Skeletal muscle tissue (tissue), 4 donors: ENCODE measurements around the gene PGAP3. TPM values are rescaled to one million over a fixed set of nuclear protein-coding genes. Genes with fewer than 3 reads are reported as not detected.

Source experiments
- H3K27ac ChIP-seq: one replicate; pipeline ENCODE4 v1.7.0; 2013; ENCODE audit warnings: mild to moderate bottlenecking, low read depth, low read length, inconsistent platforms
- H3K27me3 ChIP-seq, 3 donors: one replicate each; pipeline ENCODE4 v1.7.0; 2013; ENCODE audit warnings: low read length in 3 of 3; ENCODE audit not compliant: control insufficient read depth in 3 of 3, insufficient read depth in 3 of 3
- H3K36me3 ChIP-seq, 3 donors: one replicate each; pipeline ENCODE4 v1.7.0; 2013; ENCODE audit warnings: low read length in 3 of 3; ENCODE audit not compliant: control insufficient read depth in 3 of 3, insufficient read depth in 3 of 3
- H3K4me1 ChIP-seq, 3 donors: one replicate each; pipeline ENCODE4 v1.7.0; 2013; ENCODE audit warnings: low read length in 3 of 3, mild to moderate bottlenecking in 3 of 3; ENCODE audit not compliant: control insufficient read depth in 3 of 3, insufficient read depth in 3 of 3
- H3K4me3 ChIP-seq, 3 donors: one replicate each; pipeline ENCODE4 v1.7.0; 2013; ENCODE audit warnings: low read length in 3 of 3
- H3K9ac ChIP-seq, 3 donors: one replicate each; pipeline ENCODE4 v1.7.0; 2013; ENCODE audit warnings: low read length in 3 of 3, mild to moderate bottlenecking in 3 of 3, moderate library complexity in 2 of 3, low read depth in 1 of 3
- H3K9me3 ChIP-seq, 3 donors: one replicate each; pipeline ENCODE4 v1.7.0; 2013; ENCODE audit warnings: low read length in 3 of 3; ENCODE audit not compliant: control insufficient read depth in 3 of 3
- total RNA-seq: library from RNA; depleted of rRNA; stranded (reverse); fragments of >200 nt; gene quantifications from one replicate; pipeline ENCODE4 v1.2.3, GENCODE V29; 2014
- donor health status: Osteomylitis.

Gene PGAP3
- total RNA-seq: 7.3 TPM

GRCh38 chr17:39687546-39688474, at the start of gene PGAP3:
Gene PGAP3, minus strand, starts transcription at chr17:39688057. Its CDS starts 43 bp downstream, at chr17:39688014.
- Histone ChIP-seq H3K9ac (peak within 1 kb of the TSS; percentile 66 to 87 (median 85)), H3K36me3 (peaks cover 17 to 30% (median 18%) of the 10 kb centered on the region in 3 donors), H3K4me3 (peak within 1 kb of the TSS; percentile 81 to 94 (median 84)), H3K9me3 (no peaks in the 10 kb centered on the region), H3K27me3 (no peaks in the 10 kb centered on the region), H3K27ac (peak within 1 kb of the TSS; percentile 82), H3K4me1 (peaks cover 18 to 20% (median 20%) of the 10 kb centered on the region in 3 donors)

GRCh38 chr17:39737206-39737759, 49.4 kb upstream of the PGAP3 start:
- Histone ChIP-seq H3K27ac (no peak overlapping the region), H3K9ac (peak overlapping the region in 1 of 3 donors; percentile 11), H3K36me3 (no peaks in the 10 kb centered on the region), H3K9me3 (no peaks in the 10 kb centered on the region), H3K27me3 (peaks cover 48 to 56% (median 49%) of the 10 kb centered on the region in 3 donors), H3K4me1 (peaks cover 4 to 13% (median 10%) of the 10 kb centered on the region in 3 donors), H3K4me3 (no peak overlapping the region)

- Histone ChIP-seq H3K27me3 (peaks cover 44 to 51% (median 44%) of the 10 kb centered on the region in 3 donors), H3K36me3 (no peaks in the 10 kb centered on the region), H3K9me3 (no peaks in the 10 kb centered on the region)
These were observed 48.7 kb upstream of the PGAP3 start for GRCh38 chr17:39736319-39737165.

GRCh38 chr17:39735882-39736281, 48.0 kb upstream of the PGAP3 start:
- Histone ChIP-seq H3K9ac (no peak overlapping the region), H3K27me3 (peaks cover 37 to 44% (median 40%) of the 10 kb centered on the region in 3 donors), H3K9me3 (no peaks in the 10 kb centered on the region), H3K4me1 (peaks cover 4 to 13% (median 10%) of the 10 kb centered on the region in 3 donors), H3K36me3 (no peaks in the 10 kb centered on the region), H3K4me3 (no peak overlapping the region), H3K27ac (no peak overlapping the region)

More at GRCh38 chr17:39736319-39737165, 48.7 kb upstream of the PGAP3 start:
- Histone ChIP-seq H3K27ac (no peak overlapping the region), H3K4me1 (peaks cover 4 to 13% (median 10%) of the 10 kb centered on the region in 3 donors), H3K4me3 (no peak overlapping the region), H3K9ac (no peak overlapping the region)

- Histone ChIP-seq H3K9ac (no peak overlapping the region), H3K9me3 (no peaks in the 10 kb centered on the region), H3K27ac (no peak overlapping the region), H3K4me1 (peaks cover 8 to 14% (median 9%) of the 10 kb centered on the region in 3 donors), H3K4me3 (no peak overlapping the region), H3K36me3 (peaks cover 4 to 7% (median 4%) of the 10 kb centered on the region in 3 donors), H3K27me3 (peaks cover 11 to 15% (median 14%) of the 10 kb centered on the region in 3 donors)
These were observed 44.7 kb upstream of the PGAP3 start for GRCh38 chr17:39732586-39732985.

- Histone ChIP-seq H3K9ac (peak within 1 kb of the TSS; percentile 76 to 82 (median 76)), H3K9me3 (no peaks in the 10 kb centered on the region), H3K36me3 (peaks cover 15 to 17% (median 16%) of the 10 kb centered on the region in 3 donors), H3K4me3 (peak within 1 kb of the TSS; percentile 80 to 88 (median 81)), H3K27ac (peak within 1 kb of the TSS; percentile 65), H3K4me1 (peaks cover 7 to 12% (median 9%) of the 10 kb centered on the region in 3 donors), H3K27me3 (no peaks in the 10 kb centered on the region)
These were observed 42.5 kb upstream of the PGAP3 start, which contains the start of gene MIEN1 for GRCh38 chr17:39730095-39730921. Gene MIEN1, minus strand, starts transcription at chr17:39730532. Its CDS starts 37 bp downstream, at chr17:39730495.

GRCh38 chr17:39729280-39729851, 41.5 kb upstream of the PGAP3 start:
- Histone ChIP-seq H3K9me3 (no peaks in the 10 kb centered on the region), H3K27ac (no peak overlapping the region), H3K9ac (peak overlapping the region; percentile 72 to 82 (median 76)), H3K4me3 (peak overlapping the region; percentile 80 to 88 (median 81)), H3K36me3 (peaks cover 24 to 26% (median 25%) of the 10 kb centered on the region in 3 donors), H3K4me1 (peaks cover 7 to 12% (median 9%) of the 10 kb centered on the region in 3 donors), H3K27me3 (no peaks in the 10 kb centered on the region)

GRCh38 chr17:39727556-39727955, 39.7 kb upstream of the PGAP3 start:
- Histone ChIP-seq H3K27me3 (no peaks in the 10 kb centered on the region), H3K36me3 (peaks cover 29 to 32% (median 30%) of the 10 kb centered on the region in 3 donors), H3K4me1 (peaks cover 7 to 12% (median 9%) of the 10 kb centered on the region in 3 donors), H3K4me3 (no peak overlapping the region), H3K9me3 (no peaks in the 10 kb centered on the region), H3K27ac (no peak overlapping the region), H3K9ac (no peak overlapping the region)
